H1 (cell line): ENCODE measurements around the gene NUSAP1. TPM values are rescaled to one million over a fixed set of nuclear protein-coding genes. Genes with fewer than 3 reads are reported as not detected.

Source experiments
- CTCF ChIA-PET: fragments of 300-600 bp; sonication (Branson Sonifier 250); formaldehyde crosslinking; loops from one replicate; lab custom pipeline; 2021; ENCODE audit not compliant: partially characterized antibody; lab: Charles Lee
- POLR2A ChIA-PET: fragments of 300-600 bp; sonication (Branson Sonifier 250); formaldehyde crosslinking; loops from one replicate; lab custom pipeline; 2021; ENCODE audit warnings: inconsistent platforms; ENCODE audit not compliant: partially characterized antibody; lab: Charles Lee
- DNase-seq, 2 experiments: peaks; one replicate each; pipeline versions ENCODE4 v3.0.0 to v3.0.0-alpha.2; 2010 to 2022; ENCODE audit warnings: low spot score in 2 of 2, low read depth in 1 of 2, mixed read lengths in 1 of 2
- FAIRE-seq: peaks from 2 replicates; lab custom pipeline; 2011; peaks lifted over from hg19 to GRCh38; lab: Jason Lieb, UNC
- H2AFZ ChIP-seq: 2 replicates; pipeline ENCODE4 v1.8.1; 2012; ENCODE audit warnings: low read length, inconsistent platforms
- H2AK5ac ChIP-seq: 2 replicates; pipeline ENCODE4 v1.6.1; 2013; ENCODE audit warnings: low read depth, low read length
- H2BK120ac ChIP-seq: replicated peaks from 2 replicates; pipeline ENCODE3; 2013; ENCODE audit warnings: low read depth, low read length, inconsistent platforms
- H2BK12ac ChIP-seq: 2 replicates; pipeline ENCODE4 v1.6.1; 2013; ENCODE audit warnings: low read depth, low read length
- H2BK15ac ChIP-seq: 2 replicates; pipeline ENCODE4 v1.6.1; 2013; ENCODE audit warnings: low read length
- H2BK20ac ChIP-seq: 2 replicates; pipeline ENCODE4 v1.6.1; 2013; ENCODE audit warnings: low read length
- H2BK5ac ChIP-seq: 2 replicates; pipeline ENCODE4 v1.6.1; 2013; ENCODE audit warnings: low read depth, low read length
- H3K14ac ChIP-seq: 2 replicates; pipeline ENCODE4 v1.6.1; 2013; ENCODE audit warnings: inconsistent platforms; ENCODE audit not compliant: insufficient read length
- H3K18ac ChIP-seq: 2 replicates; pipeline ENCODE4 v1.6.1; 2013; ENCODE audit warnings: low read length; ENCODE audit errors: extremely low read depth
- H3K23ac ChIP-seq: 2 replicates; pipeline ENCODE4 v1.6.1; 2013; ENCODE audit warnings: inconsistent platforms; ENCODE audit not compliant: insufficient read length
- H3K23me2 ChIP-seq: 2 replicates; pipeline ENCODE4 v1.6.1; 2013; ENCODE audit warnings: low read depth, low read length
- H3K27ac ChIP-seq: 2 replicates; pipeline ENCODE4 v1.6.1; 2011; ENCODE audit warnings: low read depth, low read length, inconsistent platforms
- H3K27me3 ChIP-seq, 4 experiments: replicated peaks in 1 of 4; 1 replicate in 1 of 4; 2 replicates in 3 of 4; pipeline versions ENCODE4 v1.6.1 to v1.8.1; 2011 to 2013; ENCODE audit warnings: low read length in 3 of 4, mild to moderate bottlenecking in 3 of 4, inconsistent platforms in 2 of 4, mixed read lengths in 2 of 4, moderate library complexity in 1 of 4; ENCODE audit not compliant: control insufficient read depth in 3 of 4, insufficient read depth in 3 of 4; ENCODE audit errors: extremely low read depth in 1 of 4
- H3K36me3 ChIP-seq, 4 experiments: 2 replicates each; pipeline versions ENCODE4 v1.6.1 to v1.8.1; 2011 to 2013; ENCODE audit warnings: mild to moderate bottlenecking in 4 of 4, low read length in 3 of 4, moderate library complexity in 2 of 4, control low read depth in 1 of 4, inconsistent platforms in 1 of 4; ENCODE audit not compliant: insufficient read depth in 4 of 4, control insufficient read depth in 2 of 4
- H3K4ac ChIP-seq: replicated peaks from 2 replicates; pipeline ENCODE3; 2013; ENCODE audit warnings: low read length, low read depth, mixed read lengths, inconsistent platforms; ENCODE audit not compliant: insufficient read length
- H3K4me1 ChIP-seq, 4 experiments: replicated peaks in 1 of 4; 1 replicate in 1 of 4; 2 replicates in 3 of 4; pipeline versions ENCODE4 v1.6.1 to v1.8.1; 2011 to 2013; ENCODE audit warnings: low read length in 3 of 4, inconsistent platforms in 2 of 4, mixed read lengths in 1 of 4; ENCODE audit not compliant: insufficient read depth in 4 of 4, control insufficient read depth in 3 of 4
- H3K4me2 ChIP-seq, 2 experiments: 2 replicates each; pipeline versions ENCODE4 v1.6.1 to v1.8.1; 2011 to 2013; ENCODE audit warnings: low read depth in 2 of 2, low read length in 2 of 2, control low read depth in 1 of 2, inconsistent platforms in 1 of 2, mild to moderate bottlenecking in 1 of 2; ENCODE audit not compliant: insufficient read depth in 1 of 2
- H3K4me3 ChIP-seq, 4 experiments: fragments of 200-600, 300-600 bp in 1 of 4; sonication (generic), shearing (Covaris generic), sonication (Bioruptor Twin) in 1 of 4; 2 replicates each; pipeline versions ENCODE4 v1.5.1 to v1.8.1; 2011 to 2016; ENCODE audit warnings: low read length in 4 of 4, low read depth in 3 of 4, control low read depth in 2 of 4, inconsistent platforms in 2 of 4, mild to moderate bottlenecking in 2 of 4, mixed read lengths in 1 of 4, moderate library complexity in 1 of 4; ENCODE audit not compliant: insufficient read depth in 2 of 4; ENCODE audit errors: extremely low read depth in 1 of 4
- H3K56ac ChIP-seq: replicated peaks from 2 replicates; pipeline ENCODE3; 2013; ENCODE audit warnings: low read depth, mild to moderate bottlenecking, mixed read lengths, low read length, inconsistent platforms; ENCODE audit not compliant: insufficient read length
- H3K79me1 ChIP-seq: 2 replicates; pipeline ENCODE4 v1.6.1; 2013; ENCODE audit warnings: low read depth, low read length, control low read depth
- H3K79me2 ChIP-seq, 2 experiments: 2 replicates each; pipeline versions ENCODE4 v1.6.1 to v1.8.1; 2012 to 2013; ENCODE audit warnings: low read length in 2 of 2, mild to moderate bottlenecking in 2 of 2, inconsistent platforms in 1 of 2; ENCODE audit not compliant: insufficient read depth in 2 of 2, control insufficient read depth in 1 of 2
- H3K9ac ChIP-seq, 4 experiments: replicated peaks in 1 of 4; 1 replicate in 1 of 4; 2 replicates in 3 of 4; pipeline versions ENCODE4 v1.6.1 to v1.8.1; 2011 to 2013; ENCODE audit warnings: low read depth in 3 of 4, low read length in 3 of 4, control low read depth in 2 of 4, mild to moderate bottlenecking in 2 of 4, moderate library complexity in 2 of 4, inconsistent platforms in 1 of 4; ENCODE audit errors: extremely low read depth in 1 of 4
- H3K9me3 ChIP-seq, 2 experiments: 2 replicates each; pipeline versions ENCODE4 v1.6.1 to v1.8.1; 2012 to 2013; ENCODE audit warnings: mild to moderate bottlenecking in 2 of 2, moderate library complexity in 2 of 2, control low read depth in 1 of 2, inconsistent platforms in 1 of 2, low read depth in 1 of 2, low read length in 1 of 2, mixed read lengths in 1 of 2; ENCODE audit not compliant: insufficient read depth in 2 of 2
- H4K20me1 ChIP-seq, 2 experiments: replicated peaks in 1 of 2; 2 replicates each; pipeline versions ENCODE3 to v1.8.1; 2011 to 2013; ENCODE audit warnings: inconsistent platforms in 2 of 2, low read length in 2 of 2, mild to moderate bottlenecking in 1 of 2; ENCODE audit not compliant: insufficient read depth in 2 of 2, control insufficient read depth in 1 of 2
- H4K5ac ChIP-seq: 2 replicates; pipeline ENCODE4 v1.6.1; 2013; ENCODE audit warnings: low read length, low read depth, mixed read lengths, inconsistent platforms; ENCODE audit not compliant: insufficient read length
- H4K8ac ChIP-seq: 2 replicates; pipeline ENCODE4 v1.8.0; 2013; ENCODE audit warnings: mild to moderate bottlenecking, moderate library complexity, low read length, inconsistent platforms; ENCODE audit not compliant: insufficient read depth; ENCODE audit errors: extremely low read depth
- H4K91ac ChIP-seq: replicated peaks from 2 replicates; pipeline ENCODE3; 2013; ENCODE audit warnings: low read length, mixed read lengths, inconsistent platforms; ENCODE audit not compliant: insufficient read length
- CHD1 ChIP-seq: IDR thresholded peaks from 2 replicates; pipeline ENCODE4 v1.6.1; 2012; ENCODE audit warnings: low read depth, low read length, improper control_type of control experiment
- CHD2 ChIP-seq: IDR thresholded peaks from 2 replicates; pipeline ENCODE4 v1.6.1; 2012; ENCODE audit warnings: low read length, improper control_type of control experiment
- EGR1 ChIP-seq: IDR thresholded peaks from 2 replicates; pipeline ENCODE4 v1.6.1; 2011; ENCODE audit warnings: low read depth, low read length, borderline replicate concordance
- HDAC6 ChIP-seq: IDR thresholded peaks from one replicate; pipeline ENCODE4 v1.7.1; 2012; ENCODE audit warnings: low read depth, mild to moderate bottlenecking, inconsistent platforms, low read length, moderate library complexity
- JUN ChIP-seq: IDR thresholded peaks from 2 replicates; pipeline ENCODE4 v1.6.1; 2011; ENCODE audit warnings: low read depth, mild to moderate bottlenecking, improper control_type of control experiment, low read length
- MAFK ChIP-seq: IDR thresholded peaks from 2 replicates; pipeline ENCODE4 v1.6.1; 2012; ENCODE audit warnings: low read depth, mild to moderate bottlenecking, improper control_type of control experiment, low read length
- PHF8 ChIP-seq: fragments of 200-600 bp; sonication (generic); conservative IDR thresholded peaks from 2 replicates; pipeline ENCODE4 v1.7.1; 2012; ENCODE audit warnings: low read depth, mild to moderate bottlenecking, inconsistent platforms, low read length, moderate library complexity
- POLR2A ChIP-seq, 2 experiments: IDR thresholded peaks; 1 replicate in 1 of 2; 2 replicates in 1 of 2; pipeline ENCODE4 v1.6.1; 2011; ENCODE audit warnings: low read depth in 2 of 2, low read length in 2 of 2, mild to moderate bottlenecking in 2 of 2; ENCODE audit errors: control extremely low read depth in 1 of 2
- POLR2AphosphoS5 ChIP-seq: IDR thresholded peaks from 2 replicates; pipeline ENCODE4 v1.6.1; 2011; ENCODE audit warnings: low read depth, low read length
- SIN3A ChIP-seq, 2 experiments: IDR thresholded peaks in 1 of 2; conservative IDR thresholded peaks in 1 of 2; 2 replicates each; pipeline ENCODE4 v1.6.1; 2011 to 2012; ENCODE audit warnings: low read length in 2 of 2, improper control_type of control experiment in 1 of 2, low read depth in 1 of 2, mild to moderate bottlenecking in 1 of 2
- TBP ChIP-seq: IDR thresholded peaks from 2 replicates; pipeline ENCODE4 v1.6.1; 2011; ENCODE audit warnings: low read depth, low read length, improper control_type of control experiment
- WGBS, 2 experiments: shearing (Covaris generic) in 1 of 2; methylation state at CpG; one replicate each; pipeline versions ENCODE4 v1.1.6 to v1.1.7; 2013 to 2015; ENCODE audit warnings: low lambda C conversion rate in 2 of 2, mixed read lengths in 2 of 2, inconsistent platforms in 1 of 2, low coverage in 1 of 2, missing lambda C conversion rate in 1 of 2; ENCODE audit not compliant: insufficient replicate concordance in 2 of 2, insufficient coverage in 1 of 2, insufficient read length in 1 of 2; ENCODE audit errors: extremely low coverage in 1 of 2, missing lambda C conversion rate in 1 of 2; 5-methylcytosine and 5-hydroxymethylcytosine counted together
- polyA plus RNA-seq, 7 experiments: library from polyadenylated mRNA; depleted of rRNA in 3 of 7; stranded (reverse) in 5 of 7; unstranded in 2 of 7; fragments of >200 nt in 5 of 7; fragments of 200-250 nt in 2 of 7; gene quantifications; 1 replicate in 5 of 7; 2 replicates in 1 of 7; 4 replicates in 1 of 7; pipeline versions ENCODE4 v1.2.1 to v1.2.3, GENCODE V29; 2011 to 2013; ENCODE audit warnings: missing spikeins in 2 of 7, mixed read lengths in 2 of 7
- total RNA-seq: library from RNA; stranded (reverse); fragmentation: NEBNext Ultra II Directional; extraction: Animal tissue kit (Norgen Biotek cat#: 25700); gene quantifications from 2 replicates; pipeline ENCODE4 v1.2.1, GENCODE V29; 2021

The NUSAP1 gene
- total and polyA plus RNA-seq, 2 of the 8 experiments (the other 6 are each of a cell fraction or from before 2014, with no cell fraction given) = 60.8 to 144 TPM

- Histone ChIP-seq H3K4me3 (no peak overlapping the region), H3K27me3 (no peaks in the 10 kb centered on the region), H3K56ac (no peak overlapping the region), H3K18ac (no peak overlapping the region), H3K23ac (no peak overlapping the region), H2BK15ac (no peak overlapping the region), H3K79me2 (no peaks in the 10 kb centered on the region), H4K91ac (no peak overlapping the region), H4K5ac (no peak overlapping the region), H3K4me2 (no peak overlapping the region), H3K79me1 (no peaks in the 10 kb centered on the region), H3K23me2 (no peaks in the 10 kb centered on the region), H3K4me1 (no peaks in the 10 kb centered on the region), H2BK120ac (no peak overlapping the region), H3K14ac (no peak overlapping the region), H2BK12ac (no peak overlapping the region), H3K36me3 (peaks cover 30 to 94% (median 62%) of the 10 kb centered on the region in 4 experiments), H3K9ac (no peak overlapping the region), H3K4ac (no peak overlapping the region), H2AFZ (no peak overlapping the region), H3K9me3 (no peaks in the 10 kb centered on the region), H2BK20ac (no peak overlapping the region), H4K8ac (no peak overlapping the region), H2AK5ac (no peak overlapping the region), H3K27ac (no peak overlapping the region), H4K20me1 (no peaks in the 10 kb centered on the region), H2BK5ac (no peak overlapping the region)
- DNase-seq = no peak
- ChIA-PET CTCF (interaction anchor here (0.5 to 0.6 kb wide), 2 partner anchors 8 to 30 kb away, joined by 3 read pairs; no protein-coding TSS in a partner anchor), POLR2A (no interaction called here)
- TF ChIP-seq PHF8 (no peak), TBP (no peak), CHD2 (no peak), EGR1 (no peak), MAFK (no peak), JUN (no peak), CHD1 (no peak), POLR2A (IDR thresholded peaks at IDR 0.05; ENCODE audit: control extremely low read depth in 1 of 2, low read depth in 2 of 2, low read length in 2 of 2) (no peak), SIN3A (conservative IDR thresholded peaks at IDR 0.05 in 1 of 2, IDR thresholded peaks at IDR 0.05 in 1 of 2; ENCODE audit: low read depth in 1 of 2, low read length in 2 of 2) (no peak), HDAC6 (no peak), POLR2AphosphoS5 (no peak)
- FAIRE-seq = no peak
- 98% methylated on average over 5 of the region's 5 CpGs; no CpG with 5 or more reads in 1 of the 2 experiments for WGBS, 2 experiments
Measured at GRCh38 chr15:41347236-41347635, 14.6 kb downstream of the NUSAP1 start.
